ENCODE results near the gene CENPV.
"Not testable (repeated sequence)": the region's sequence is repeated elsewhere in the genome, so short reads cannot be mapped to it uniquely, and the experiment has no call there.

CENPV gene

GRCh38 chr17:16312061-16312460 lies 41.2 kb downstream of the CENPV start:
- DNase-seq, result not testable (repeated sequence)

- no peak for DNase-seq
Observed at GRCh38 chr17:16306211-16306610, 47.1 kb downstream of the CENPV start.

GRCh38 chr17:16304830-16305229 lies 48.4 kb downstream of the CENPV start:
- peak; percentile 26 for DNase-seq

- DNase-seq, result no peak
Observed at GRCh38 chr17:16302856-16303255, 50.4 kb downstream of the CENPV start.

- DNase-seq, result no peak
Observed at GRCh38 chr17:16301963-16302855, 51.1 kb downstream of the CENPV start.

GRCh38 chr17:16300554-16300953 lies 52.7 kb downstream of the CENPV start:
- no peak for DNase-seq

- DNase-seq, result no peak
Observed at GRCh38 chr17:16298140-16298662, 55.1 kb downstream of the CENPV start.

- peak; percentile 6 for DNase-seq
Observed at GRCh38 chr17:16297367-16298139, 55.7 kb downstream of the CENPV start.

- not testable (repeated sequence) for DNase-seq
Observed at GRCh38 chr17:16296072-16296471, 57.2 kb downstream of the CENPV start.

GRCh38 chr17:16294560-16294959 lies 58.7 kb downstream of the CENPV start:
- no peak for DNase-seq

- no peak for DNase-seq
Observed at GRCh38 chr17:16293931-16294330, 59.3 kb downstream of the CENPV start.
